Measurements from ENCODE around the gene GDNF.
"Not testable (repeated sequence)": the region's sequence is repeated elsewhere in the genome, so short reads cannot be mapped to it uniquely, and the experiment has no call there.

The GDNF gene, protein sequence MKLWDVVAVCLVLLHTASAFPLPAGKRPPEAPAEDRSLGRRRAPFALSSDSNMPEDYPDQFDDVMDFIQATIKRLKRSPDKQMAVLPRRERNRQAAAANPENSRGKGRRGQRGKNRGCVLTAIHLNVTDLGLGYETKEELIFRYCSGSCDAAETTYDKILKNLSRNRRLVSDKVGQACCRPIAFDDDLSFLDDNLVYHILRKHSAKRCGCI

DNA sequence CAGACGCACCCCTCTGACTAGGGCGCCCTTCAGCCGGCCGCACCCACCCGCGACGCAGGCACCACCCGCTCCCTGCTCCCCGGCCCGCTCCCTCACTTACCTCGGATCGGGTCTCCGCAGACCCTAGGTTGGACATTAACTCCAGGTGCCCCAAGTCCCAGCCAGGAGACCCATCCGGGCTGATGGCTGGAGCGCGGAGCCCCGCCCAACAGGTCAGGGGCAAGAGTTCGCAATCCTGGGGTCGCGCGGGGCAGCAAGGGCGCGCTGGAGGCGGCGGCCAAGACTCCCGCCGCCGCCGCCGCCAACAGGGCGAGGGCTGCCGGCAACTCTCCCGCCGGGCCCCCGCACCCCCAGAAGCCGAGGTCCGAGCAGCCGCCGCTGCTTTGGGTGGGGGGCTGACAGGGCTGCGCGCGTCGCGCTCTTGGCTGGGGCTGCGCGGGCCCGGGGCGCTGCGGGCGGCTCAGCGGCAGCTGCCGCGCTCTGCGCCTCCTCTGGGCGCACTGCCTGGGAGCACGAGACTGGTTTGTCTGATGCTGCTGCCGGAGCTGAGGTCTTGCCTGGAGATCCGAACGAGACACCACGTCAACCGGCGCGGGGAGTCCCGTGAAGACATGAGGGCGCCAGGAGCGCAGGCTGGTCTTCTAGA lies at the start of gene GDNF:
Gene GDNF, minus strand, starts transcription at position 635 of the 646 bp plus-strand sequence. CDS start 5,245 bp downstream, outside the sequence.
- no peak for DNase-seq

DNA sequence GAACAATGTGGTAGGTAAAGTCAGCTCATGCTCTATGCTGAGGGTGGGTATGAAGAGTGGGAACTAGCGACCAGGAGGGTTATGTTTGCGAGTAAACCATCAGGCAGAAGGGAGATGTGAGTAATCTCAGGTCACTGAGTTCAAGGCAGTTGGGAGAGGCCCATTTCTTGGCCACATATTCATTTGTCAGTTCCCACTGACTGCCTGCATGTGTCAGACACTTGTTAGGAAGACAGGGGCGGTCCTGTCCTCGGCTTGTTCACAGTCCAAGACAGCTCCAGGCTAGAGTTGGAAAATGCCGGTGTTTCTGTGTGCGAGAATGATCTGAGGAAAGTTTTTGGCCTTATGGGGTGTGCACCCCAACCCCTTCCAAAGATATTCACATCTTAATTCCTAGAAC lies 48.6 kb upstream of the GDNF start:
- no peak for DNase-seq

DNA sequence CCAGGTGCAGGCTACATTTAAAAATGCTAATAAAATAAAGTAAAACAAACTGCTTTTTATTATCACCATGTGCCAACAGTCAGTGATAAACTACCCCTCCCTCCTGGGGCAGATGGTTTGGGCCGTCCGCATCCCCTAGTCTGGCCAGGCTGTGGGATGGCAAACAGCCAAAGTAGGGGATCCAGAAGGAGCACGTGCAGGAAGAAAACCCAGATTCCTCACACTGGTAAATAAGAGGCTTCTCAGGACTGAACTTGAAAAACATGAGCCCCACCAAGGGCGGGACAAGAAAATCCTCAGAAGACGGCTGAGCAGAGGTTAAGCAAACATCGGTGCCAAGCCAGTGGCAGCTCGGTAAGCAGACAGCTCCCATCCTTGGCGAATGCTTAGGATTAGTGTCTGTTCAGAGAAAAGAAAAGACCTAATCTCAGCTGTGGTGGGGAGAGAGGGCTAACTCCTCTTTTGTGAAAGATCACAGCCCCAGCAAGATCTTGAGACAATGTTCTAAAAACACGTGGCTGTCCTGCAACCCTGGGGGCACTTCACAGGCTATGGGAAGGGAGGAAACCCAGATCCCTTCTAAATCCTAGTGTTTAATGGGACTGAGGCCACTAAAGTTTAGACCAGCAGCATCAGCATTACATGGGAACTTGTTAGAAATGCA lies 46.5 kb upstream of the GDNF start:
- DNase-seq, result no peak

DNA sequence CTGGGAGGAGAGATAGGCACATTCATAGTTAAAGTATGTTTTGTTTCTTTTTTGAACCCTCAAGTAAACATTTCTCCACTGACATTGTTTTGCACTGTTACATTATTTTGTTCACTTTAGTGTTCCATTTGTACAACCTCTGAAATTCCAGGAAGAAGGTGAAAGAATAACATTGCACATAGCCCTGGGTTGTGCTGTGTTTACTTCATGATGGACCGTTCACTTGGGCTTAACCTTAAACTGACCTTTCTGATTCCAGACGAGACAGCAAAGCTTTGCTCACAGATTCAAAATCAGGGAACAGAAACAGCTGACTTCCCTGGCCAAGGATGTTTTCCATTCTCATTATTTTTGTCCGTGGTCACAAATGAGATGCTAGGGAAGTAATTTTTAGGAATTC lies 42.8 kb upstream of the GDNF start:
- no peak for DNase-seq

DNA sequence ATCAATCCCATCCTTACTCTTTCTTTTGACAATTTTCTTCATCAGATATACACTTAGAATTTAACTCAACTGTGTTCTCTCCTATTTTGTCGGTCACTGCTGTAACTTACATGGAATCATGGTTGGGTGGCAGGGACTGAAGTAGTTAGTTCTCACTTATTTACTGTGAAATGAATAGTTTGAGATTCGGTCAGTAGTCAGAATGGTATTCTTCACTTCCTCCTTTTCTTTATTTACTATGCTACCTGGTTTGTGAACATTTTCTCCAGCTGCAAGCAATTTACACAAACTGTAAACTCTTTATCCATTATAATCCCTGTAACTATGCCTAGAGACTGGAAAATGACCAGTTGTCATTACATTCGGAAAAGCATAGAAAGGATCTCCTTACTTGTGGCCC lies 41.5 kb upstream of the GDNF start:
- no peak for DNase-seq

DNA sequence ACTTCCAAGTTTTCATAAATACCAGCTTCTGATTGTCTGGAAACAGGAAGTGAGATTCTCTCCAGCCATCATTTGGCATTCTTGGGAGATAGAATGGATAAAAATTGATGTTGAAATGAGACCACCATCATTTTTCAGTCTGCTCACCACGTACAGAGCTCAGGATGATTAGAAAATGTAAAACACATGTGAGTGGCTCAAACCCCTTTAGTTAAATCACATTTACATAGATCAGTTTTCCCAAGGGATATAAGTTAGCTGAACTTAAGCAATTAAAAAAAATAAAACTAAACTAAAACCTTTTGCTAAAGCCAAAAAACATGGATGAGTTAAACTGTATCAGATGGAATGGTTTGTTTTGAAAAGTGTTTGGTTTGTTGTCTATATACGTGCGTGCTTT lies 37.1 kb upstream of the GDNF start:
- no peak for DNase-seq

DNA sequence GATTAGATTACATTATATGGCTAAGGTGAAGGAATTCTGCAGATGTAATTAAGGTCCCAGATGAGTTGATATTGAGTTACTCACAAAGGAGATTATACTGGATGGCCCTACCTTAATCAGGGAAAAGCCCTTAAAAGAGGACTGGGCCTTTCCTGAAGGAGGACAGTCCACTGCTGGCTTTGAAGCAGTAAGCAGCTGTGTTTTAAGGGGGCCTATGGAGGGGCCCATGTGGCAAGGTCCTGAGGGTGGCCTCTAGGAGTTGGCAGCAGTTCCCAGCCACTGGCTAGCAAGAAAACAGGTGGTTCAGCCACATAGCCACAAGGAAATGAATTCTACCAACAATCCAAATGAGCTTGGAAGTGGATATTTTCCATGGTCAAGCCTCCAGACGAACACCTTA lies 36.4 kb upstream of the GDNF start:
- no peak for DNase-seq

DNA sequence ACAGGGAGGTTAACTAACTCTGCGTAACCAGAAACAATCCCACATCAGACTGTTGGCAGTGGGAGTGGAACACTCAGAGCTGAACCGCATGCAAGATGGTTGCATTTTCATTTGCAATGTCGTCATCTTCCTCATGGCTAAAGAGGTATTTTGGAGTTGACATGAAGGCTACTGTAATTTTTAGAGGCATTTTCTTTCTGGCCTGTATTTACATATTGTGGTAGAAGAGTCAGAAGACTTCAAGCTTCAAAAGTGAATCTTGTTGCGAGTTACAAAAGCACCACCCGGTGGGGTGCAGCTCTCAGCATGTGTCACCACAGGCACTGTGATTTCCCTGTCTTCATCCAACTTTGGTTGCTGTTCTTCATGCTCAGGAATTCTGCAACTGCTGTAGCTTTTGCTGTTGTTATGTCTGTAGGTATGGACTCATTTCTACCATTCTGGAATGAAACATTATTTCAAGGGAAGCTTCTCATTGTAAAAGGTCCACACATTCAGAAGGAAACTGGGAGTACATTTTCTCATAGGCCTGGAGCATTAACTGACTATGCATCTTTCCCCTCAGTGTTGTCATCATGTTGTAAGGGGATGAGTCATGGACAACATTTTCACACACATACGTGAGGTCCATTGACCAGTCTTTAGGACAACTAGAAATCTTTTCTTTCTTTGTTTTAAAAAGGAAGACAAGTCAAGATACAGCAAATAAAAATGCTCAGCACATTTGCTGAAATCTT lies 35.4 kb upstream of the GDNF start:
- no peak for DNase-seq

DNA sequence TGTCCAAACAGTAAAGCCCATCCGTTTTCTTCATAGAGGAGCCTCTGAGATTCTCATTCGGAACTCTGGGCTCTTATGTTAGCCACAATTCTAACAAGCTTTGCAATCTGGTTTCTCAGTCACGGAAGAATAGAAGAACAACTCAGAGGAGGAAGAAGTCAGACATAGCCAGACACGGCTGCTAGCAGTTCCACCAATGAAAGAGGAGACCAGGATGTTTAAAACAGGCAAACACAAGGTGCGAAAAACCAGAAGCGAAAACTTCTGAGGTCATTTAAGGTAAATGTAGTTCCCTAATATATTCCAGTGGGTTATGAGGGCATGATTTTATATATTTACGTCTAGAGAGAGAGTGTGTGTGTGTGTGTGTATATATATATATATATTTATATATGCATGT lies 34.1 kb upstream of the GDNF start:
- no peak for DNase-seq

DNA sequence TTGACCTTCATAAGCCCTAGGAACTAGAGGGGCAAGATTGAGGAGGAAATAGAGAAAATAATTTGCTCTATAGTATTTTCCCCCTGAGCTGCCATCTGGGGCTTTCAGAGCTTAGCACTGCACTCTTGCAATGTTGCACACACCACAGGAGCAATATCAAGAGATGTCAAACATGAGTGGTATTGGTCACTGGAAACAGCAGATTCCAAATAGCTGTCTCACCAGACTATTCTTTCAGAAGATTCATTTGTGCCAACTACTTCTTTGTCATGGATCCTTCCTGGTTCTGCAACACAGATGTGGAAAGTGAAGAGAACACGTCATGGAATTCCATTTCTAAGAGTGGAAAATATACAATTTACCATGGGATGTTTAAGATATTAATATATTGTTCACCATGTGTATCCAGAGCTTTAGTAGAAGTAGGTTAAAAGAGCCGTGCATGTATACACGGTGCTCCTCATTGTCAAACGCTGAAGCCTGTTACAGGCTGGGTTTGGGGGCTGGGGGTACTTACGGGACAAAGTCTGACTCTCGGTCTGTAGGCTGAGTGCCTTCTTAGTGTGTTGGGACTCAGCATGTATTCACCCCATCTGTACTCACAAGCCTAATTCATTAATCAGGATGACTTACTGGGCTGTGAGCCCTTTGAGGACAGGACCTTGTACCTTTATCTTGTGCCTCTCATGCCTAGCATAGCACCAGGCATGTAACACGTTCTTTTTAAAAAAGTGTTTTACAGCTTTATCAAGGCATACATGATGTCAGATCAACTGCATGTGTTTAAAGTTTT lies 31.4 kb upstream of the GDNF start:
- no peak for DNase-seq

DNA sequence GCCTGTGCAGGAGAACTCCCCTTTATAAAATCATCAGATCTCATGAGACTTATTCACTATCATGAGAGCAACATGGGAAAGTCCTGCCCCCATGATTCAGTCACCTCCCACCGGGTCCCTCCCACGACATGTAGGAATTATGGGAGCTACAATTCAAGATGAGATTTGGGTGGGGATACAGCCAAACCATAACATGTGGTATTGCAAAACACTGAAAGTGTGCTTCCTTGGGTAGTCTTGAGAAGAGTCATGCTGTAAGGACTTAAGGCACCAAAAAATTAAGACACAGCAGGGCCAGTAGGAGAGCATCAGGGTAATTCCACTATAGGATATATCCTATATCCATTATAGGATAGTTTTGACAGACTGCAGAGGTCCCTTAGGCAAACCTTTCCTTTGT lies 29.4 kb upstream of the GDNF start:
- DNase-seq, result no peak

DNA sequence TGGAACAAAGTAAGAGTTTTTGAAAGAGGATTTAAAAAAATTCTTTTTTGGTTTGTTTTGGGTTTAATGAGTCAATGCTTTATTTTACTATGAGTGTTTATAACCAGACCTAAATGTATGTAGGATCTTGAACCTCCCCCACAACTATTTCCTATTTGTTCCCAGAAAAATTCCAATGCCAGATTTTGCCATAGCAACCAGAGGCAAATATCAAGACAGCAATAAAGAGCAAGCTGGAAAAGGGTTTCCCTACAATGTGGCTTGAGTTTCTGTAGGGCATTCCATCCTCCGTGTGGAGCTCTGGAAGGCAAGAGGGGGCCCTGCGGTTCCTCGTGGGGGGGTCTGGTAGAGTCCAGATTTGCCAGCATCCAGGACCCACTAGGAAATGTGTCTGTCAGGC lies 27.8 kb upstream of the GDNF start:
- no peak for DNase-seq

DNA sequence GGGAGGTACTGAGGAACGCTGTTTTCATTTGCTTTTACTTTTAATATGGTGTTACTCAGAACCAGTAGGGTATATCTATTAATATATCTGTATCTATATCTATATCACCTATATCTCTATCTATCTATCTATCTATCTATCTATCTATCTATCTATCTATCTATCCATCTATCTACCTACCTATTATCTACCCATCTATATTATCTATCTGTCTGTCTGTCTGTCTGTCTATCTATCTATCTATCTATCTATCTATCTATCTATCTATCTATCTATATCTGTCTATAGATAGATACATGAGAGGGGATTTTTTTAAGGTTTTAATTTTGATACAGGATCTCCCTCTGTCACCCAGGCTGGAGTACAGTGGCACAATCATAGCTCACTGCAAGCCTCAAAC lies 23.1 kb upstream of the GDNF start:
- not testable (repeated sequence) for DNase-seq

DNA sequence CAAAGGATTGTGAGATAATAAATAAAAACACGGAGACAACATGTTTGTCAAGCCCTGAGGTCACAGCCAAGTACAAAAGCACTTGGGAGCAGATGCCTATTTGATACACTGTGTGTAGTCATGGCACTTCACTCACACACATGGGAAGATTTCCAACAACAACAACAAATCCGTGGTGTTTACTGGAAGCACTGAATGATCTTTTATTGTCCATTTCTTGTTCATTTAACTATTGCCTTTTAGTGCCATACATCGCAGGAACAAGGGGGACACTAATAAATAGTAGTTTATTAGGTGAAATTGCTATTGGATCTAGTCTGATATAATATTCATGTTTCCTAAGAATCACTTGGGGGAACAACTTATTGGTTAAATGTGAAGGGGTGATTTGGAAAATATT lies 20.4 kb upstream of the GDNF start:
- DNase-seq, result no peak

DNA sequence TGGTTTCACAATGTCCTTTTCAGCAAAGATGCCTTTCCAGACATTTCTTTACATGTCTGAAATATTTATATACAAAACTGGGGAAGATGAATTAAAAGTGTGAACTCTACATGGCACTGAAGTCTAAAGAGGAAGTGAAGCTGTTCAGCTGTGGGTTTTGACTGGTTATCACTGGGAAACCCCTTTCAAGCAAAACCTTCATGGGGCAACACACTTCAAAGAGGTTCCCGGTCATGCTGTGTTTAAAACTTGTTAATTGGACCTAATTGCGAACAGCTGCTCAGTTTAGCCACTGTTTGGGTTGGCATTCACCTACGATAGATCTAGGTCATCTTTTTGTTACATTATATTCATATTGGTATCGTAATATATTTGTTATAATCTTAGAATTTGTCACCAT lies 20.0 kb upstream of the GDNF start:
- peak; percentile 34 for DNase-seq

DNA sequence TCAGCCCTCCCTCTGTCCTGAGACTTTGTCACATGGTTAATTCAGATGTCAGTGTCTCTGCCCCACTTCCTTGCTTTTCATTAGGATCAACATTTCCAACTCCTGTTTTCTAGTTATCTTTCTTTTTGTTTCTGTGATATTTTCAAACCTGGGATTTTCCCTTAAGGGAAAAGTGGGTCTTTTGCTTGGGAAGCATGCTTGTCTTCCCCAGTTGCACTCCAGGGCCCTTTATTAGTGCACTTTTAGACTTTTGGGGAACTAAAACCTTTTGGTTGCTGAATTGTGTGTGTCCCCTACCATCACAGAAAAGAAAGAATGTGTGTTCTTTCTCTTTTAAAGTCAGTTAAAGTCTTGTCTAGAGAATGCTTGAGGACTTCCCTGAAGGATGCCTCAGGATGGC lies 18.4 kb upstream of the GDNF start:
- no peak for DNase-seq

DNA sequence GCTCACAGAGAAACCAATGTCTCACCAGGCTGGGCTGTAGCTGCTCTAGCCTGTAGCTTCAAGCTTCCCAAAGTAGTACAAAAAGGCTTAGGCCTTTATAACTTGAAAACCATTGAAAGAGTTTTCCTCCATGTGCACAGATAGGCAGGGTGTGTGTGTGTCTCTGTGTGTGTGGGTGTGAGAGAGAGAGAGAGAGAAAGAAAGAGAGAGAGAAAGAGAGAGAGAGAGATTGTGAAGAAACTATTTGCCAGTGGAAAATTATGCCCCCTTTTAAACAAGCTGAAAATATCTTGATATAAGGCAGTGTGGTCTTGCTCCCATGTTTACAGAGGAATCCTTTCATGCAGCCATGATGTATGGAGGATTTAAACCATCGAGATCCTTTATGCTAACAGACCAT lies 17.9 kb upstream of the GDNF start:
- no peak for DNase-seq

DNA sequence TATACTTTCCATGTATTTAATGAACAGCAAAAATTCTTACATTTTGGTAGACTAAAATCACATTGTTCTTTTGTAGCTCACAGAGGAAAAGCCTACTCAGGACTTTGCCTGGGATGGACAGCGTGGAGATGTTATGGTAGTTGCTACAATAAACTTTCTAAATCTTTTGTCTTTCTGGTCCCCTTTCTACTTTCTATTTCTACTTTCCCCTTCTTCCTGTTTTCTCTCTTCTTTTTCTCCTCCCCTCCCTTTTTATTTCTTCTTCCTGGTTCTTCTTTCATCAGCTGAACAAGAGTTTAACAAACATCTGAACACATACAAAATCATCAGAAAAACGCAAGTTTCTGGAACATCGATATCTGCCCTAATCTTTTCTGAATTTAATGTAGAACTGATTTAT lies 15.6 kb upstream of the GDNF start:
- DNase-seq, result no peak

DNA sequence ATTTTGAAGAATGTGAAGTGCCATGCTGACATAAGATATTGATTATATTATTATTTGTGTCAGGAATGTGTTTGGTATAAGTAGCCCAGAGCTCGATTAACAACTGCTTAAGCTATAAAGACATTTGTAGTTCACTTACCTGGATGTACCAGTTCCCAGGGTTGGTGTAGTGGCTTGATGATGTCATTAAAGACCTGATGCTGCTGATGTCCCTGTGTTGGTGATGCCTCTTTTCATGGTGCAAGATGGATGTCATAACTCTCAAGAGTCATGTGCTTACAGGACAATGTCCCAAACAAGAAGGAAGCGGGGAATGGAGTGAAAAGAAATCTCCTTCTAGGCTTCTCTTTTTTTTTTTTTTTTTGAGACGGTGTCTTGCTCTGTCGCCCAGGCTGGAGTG lies 11.5 kb upstream of the GDNF start:
- DNase-seq, result no peak

DNA sequence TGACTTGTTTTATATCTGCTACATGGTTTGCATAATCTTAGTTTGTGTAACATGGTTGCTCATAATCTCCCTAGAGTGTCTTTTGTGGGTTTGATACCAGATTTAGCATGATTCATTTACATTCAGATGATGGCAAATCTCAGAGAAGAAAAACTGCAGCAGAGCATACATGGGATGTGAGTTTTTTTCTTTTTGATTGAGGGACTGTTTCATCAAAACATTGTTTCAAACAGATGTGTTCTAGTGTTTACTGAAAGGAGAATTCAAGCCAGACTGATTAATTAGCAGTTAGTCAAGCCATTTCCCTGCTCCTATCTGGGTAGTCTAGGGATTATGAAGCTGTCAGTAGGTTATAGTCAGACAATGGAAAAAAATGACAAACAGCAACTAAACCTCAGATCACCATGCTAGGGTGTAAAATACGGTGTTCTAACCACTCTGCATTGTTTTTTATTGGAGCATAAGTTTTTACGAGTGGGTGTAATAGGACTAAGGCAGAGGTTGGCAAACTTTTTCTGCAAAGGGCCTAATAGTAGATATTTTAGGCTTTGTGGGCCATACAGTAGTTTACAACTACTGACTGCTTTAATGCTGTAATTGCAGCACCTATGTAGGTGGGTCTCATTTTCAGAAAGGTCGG lies 10.5 kb upstream of the GDNF start:
- DNase-seq, result no peak

DNA sequence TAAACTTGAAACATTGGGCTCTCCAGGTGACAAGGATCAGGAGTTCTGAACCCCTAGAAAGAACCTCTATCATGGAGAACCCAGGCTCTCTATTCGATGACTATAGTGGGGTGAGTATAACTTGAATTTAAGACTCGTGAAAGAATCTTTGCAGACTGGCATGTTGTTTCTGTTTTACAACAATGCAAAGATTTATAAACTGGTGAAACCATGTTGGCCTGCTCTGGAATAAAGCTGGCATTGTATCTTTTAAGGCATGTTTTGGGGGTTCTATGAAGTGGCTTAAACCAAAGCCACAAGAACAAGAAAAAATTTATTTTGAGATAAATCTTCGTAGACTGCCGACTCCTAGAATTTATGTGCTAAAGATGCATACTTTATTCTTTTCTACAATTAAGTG lies 9.8 kb upstream of the GDNF start:
- no peak for DNase-seq

DNA sequence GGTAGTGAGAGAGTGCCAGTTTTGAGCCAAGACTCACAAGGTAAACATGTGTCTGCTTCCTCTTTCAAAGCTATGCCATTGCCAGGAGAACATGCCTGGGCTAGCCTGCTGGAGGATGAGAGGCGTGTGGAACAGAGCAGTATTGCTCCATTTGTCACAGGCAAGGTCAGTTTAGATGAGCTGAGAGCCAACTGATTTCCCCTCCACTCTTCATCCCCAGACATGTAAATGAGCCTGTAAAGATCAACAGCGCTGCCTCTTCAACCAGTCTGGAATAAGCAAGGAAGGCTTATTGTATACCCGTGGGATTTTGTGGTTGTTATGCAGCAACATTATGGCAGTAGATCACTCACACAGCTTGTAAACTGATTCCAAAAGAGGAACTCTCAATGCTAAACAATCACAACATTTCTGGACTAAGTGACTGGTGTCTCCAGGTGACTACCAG lies 8.2 kb upstream of the GDNF start:
- DNase-seq, result no peak

Measured in OCI-M1 (cell line).